HG03280 (cell line): Measurements from ENCODE around the gene NDUFB7.
"Not testable (repeated sequence)": the region's sequence is repeated elsewhere in the genome, so short reads cannot be mapped to it uniquely, and the experiment has no call there.

ENCODE experiments used
- ATAC-seq: cut with Tn5 transposase; IDR thresholded peaks from one replicate; pipeline ENCODE4 v1.9.1; 2021; ENCODE audit warnings: mild to moderate bottlenecking, moderate library complexity; ENCODE audit not compliant: unreplicated experiment

The NDUFB7 gene

GRCh38 chr19:14575428-14575980 lies 3.6 kb upstream of the NDUFB7 start:
- ATAC-seq, result no peak

GRCh38 chr19:14570864-14571527 lies 870 bp downstream of the NDUFB7 start:
- ATAC-seq, result no peak

- no peak for ATAC-seq
Observed at GRCh38 chr19:14567079-14567478, 4.8 kb downstream of the NDUFB7 start.

GRCh38 chr19:14566712-14567077 lies 5.2 kb downstream of the NDUFB7 start:
- ATAC-seq, result no peak

GRCh38 chr19:14565765-14566711 lies 5.8 kb downstream of the NDUFB7 start:
- ATAC-seq, result no peak

GRCh38 chr19:14565298-14565679 lies 6.6 kb downstream of the NDUFB7 start:
- ATAC-seq, result no peak

GRCh38 chr19:14564652-14565297 lies 7.1 kb downstream of the NDUFB7 start:
- ATAC-seq, result not testable (repeated sequence)

GRCh38 chr19:14563989-14564651 lies 7.7 kb downstream of the NDUFB7 start:
- no peak for ATAC-seq

GRCh38 chr19:14563590-14563926 lies 8.3 kb downstream of the NDUFB7 start:
- no peak for ATAC-seq

- ATAC-seq, result no peak
Observed at GRCh38 chr19:14562660-14563589, 8.9 kb downstream of the NDUFB7 start.

- no peak for ATAC-seq
Observed at GRCh38 chr19:14561847-14562351, 10.0 kb downstream of the NDUFB7 start.

- no peak for ATAC-seq
Observed at GRCh38 chr19:14561249-14561648, 10.6 kb downstream of the NDUFB7 start.

- no peak for ATAC-seq
Observed at GRCh38 chr19:14560776-14561108, 11.1 kb downstream of the NDUFB7 start.

GRCh38 chr19:14559916-14560775 lies 11.7 kb downstream of the NDUFB7 start:
- no peak for ATAC-seq

GRCh38 chr19:14558370-14559066 lies 13.3 kb downstream of the NDUFB7 start:
- ATAC-seq, result no peak

GRCh38 chr19:14556662-14557188 lies 15.1 kb downstream of the NDUFB7 start:
- peak; percentile 70 for ATAC-seq

- no peak for ATAC-seq
Observed at GRCh38 chr19:14555918-14556661, 15.8 kb downstream of the NDUFB7 start.
